NCI-H2196 (cell line): Measurements from ENCODE around the gene MPP2.
"Not testable (repeated sequence)": the region's sequence is repeated elsewhere in the genome, so short reads cannot be mapped to it uniquely, and the experiment has no call there.

Experiments
- DNase-seq: peaks from one replicate; lab custom pipeline; 2025; ENCODE audit not compliant: unreplicated experiment; lab: John Stamatoyannopoulos, UW

The MPP2 gene

GRCh38 chr17:43905400-43905984 is 1.8 kb downstream of the MPP2 start:
- DNase-seq = no peak

GRCh38 chr17:43901861-43902589 is 5.3 kb downstream of the MPP2 start:
- no peak for DNase-seq

- peak; percentile 32 for DNase-seq
Measured at GRCh38 chr17:43900858-43901754, 6.2 kb downstream of the MPP2 start.

- DNase-seq = peak; percentile 90
Measured at GRCh38 chr17:43900183-43900857, 7.0 kb downstream of the MPP2 start.

GRCh38 chr17:43898446-43898845 is 8.9 kb downstream of the MPP2 start:
- no peak for DNase-seq

GRCh38 chr17:43897831-43898230 is 9.5 kb downstream of the MPP2 start:
- no peak for DNase-seq

GRCh38 chr17:43894494-43894893 is 12.8 kb downstream of the MPP2 start:
- not testable (repeated sequence) for DNase-seq

- no peak for DNase-seq
Measured at GRCh38 chr17:43892647-43892952, 14.7 kb downstream of the MPP2 start.

GRCh38 chr17:43891851-43892646 is 15.3 kb downstream of the MPP2 start:
- peak; percentile 35 for DNase-seq

- no peak for DNase-seq
Measured at GRCh38 chr17:43890240-43890639, 17.1 kb downstream of the MPP2 start.

GRCh38 chr17:43888548-43888947 is 18.8 kb downstream of the MPP2 start:
- no peak for DNase-seq

- DNase-seq = no peak
Measured at GRCh38 chr17:43882761-43883415, 24.4 kb downstream of the MPP2 start.

- no peak for DNase-seq
Measured at GRCh38 chr17:43881758-43882505, 25.4 kb downstream of the MPP2 start.

- no peak for DNase-seq
Measured at GRCh38 chr17:43881181-43881580, 26.2 kb downstream of the MPP2 start.

GRCh38 chr17:43880420-43880991 is 26.8 kb downstream of the MPP2 start:
- peak; percentile 75 for DNase-seq

GRCh38 chr17:43879723-43880419 is 27.5 kb downstream of the MPP2 start:
- DNase-seq = no peak

GRCh38 chr17:43878260-43879175 is 28.8 kb downstream of the MPP2 start:
- DNase-seq = peak; percentile 75
